Measurements from ENCODE around the gene FBLN1. TPM values are rescaled to one million over a fixed set of nuclear protein-coding genes. Genes with fewer than 3 reads are reported as not detected.

The FBLN1 gene
- polyA plus RNA-seq, 1 of the 3 experiments (the other 2 are of a cell fraction): 147 TPM

- TF ChIP-seq EP300 (IDR thresholded peaks at IDR 0.05; ENCODE audit: borderline replicate concordance in 1 of 2, low read depth in 1 of 2, low read length in 1 of 2) (no peak), RFX5 (IDR thresholded peaks at IDR 0.05; ENCODE audit: low read length) (no peak), TAF1 (IDR thresholded peaks at IDR 0.05; ENCODE audit: borderline replicate concordance, low read depth, low read length) (no peak), MXI1 (IDR thresholded peaks at IDR 0.05; ENCODE audit: low read depth, low read length) (no peak)
- TF ChIP-seq, protein P1, sequence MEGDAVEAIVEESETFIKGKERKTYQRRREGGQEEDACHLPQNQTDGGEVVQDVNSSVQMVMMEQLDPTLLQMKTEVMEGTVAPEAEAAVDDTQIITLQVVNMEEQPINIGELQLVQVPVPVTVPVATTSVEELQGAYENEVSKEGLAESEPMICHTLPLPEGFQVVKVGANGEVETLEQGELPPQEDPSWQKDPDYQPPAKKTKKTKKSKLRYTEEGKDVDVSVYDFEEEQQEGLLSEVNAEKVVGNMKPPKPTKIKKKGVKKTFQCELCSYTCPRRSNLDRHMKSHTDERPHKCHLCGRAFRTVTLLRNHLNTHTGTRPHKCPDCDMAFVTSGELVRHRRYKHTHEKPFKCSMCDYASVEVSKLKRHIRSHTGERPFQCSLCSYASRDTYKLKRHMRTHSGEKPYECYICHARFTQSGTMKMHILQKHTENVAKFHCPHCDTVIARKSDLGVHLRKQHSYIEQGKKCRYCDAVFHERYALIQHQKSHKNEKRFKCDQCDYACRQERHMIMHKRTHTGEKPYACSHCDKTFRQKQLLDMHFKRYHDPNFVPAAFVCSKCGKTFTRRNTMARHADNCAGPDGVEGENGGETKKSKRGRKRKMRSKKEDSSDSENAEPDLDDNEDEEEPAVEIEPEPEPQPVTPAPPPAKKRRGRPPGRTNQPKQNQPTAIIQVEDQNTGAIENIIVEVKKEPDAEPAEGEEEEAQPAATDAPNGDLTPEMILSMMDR (IDR thresholded peaks at IDR 0.05): no peak
Observed at GRCh38 chr22:45600790-45601730, 98.4 kb downstream of the FBLN1 start (continued).

GRCh38 chr22:45602004-45602733, 99.5 kb downstream of the FBLN1 start:
- H3K36me3 ChIP-seq (replicated peaks in 1 of 2; ENCODE audit: control insufficient read depth in 1 of 2, insufficient read depth in 2 of 2, low read length in 1 of 2): peaks cover 0 to 3% of the 10 kb centered on the region in 2 experiments
- no peak overlapping the region for H3K4me3 ChIP-seq (ENCODE audit: low read depth in 2 of 2, low read length in 1 of 2)
- peaks cover 4% of the 10 kb centered on the region for H3F3A ChIP-seq (replicated peaks; ENCODE audit: insufficient read depth)
- ChIA-PET POLR2A (no interaction called here), CTCF (interaction anchor here (1.0 to 2.4 kb wide), 3 partner anchors 12 to 43 kb away, joined by 3 to 15 read pairs (median 3); no protein-coding TSS in a partner anchor)
- no peak overlapping the region for H3K27ac ChIP-seq (ENCODE audit: low read depth in 2 of 2, low read length in 1 of 2)
- H2AFZ ChIP-seq (ENCODE audit: low read depth): no peak overlapping the region
- 75% methylated on average over 8 of the region's 10 CpGs for WGBS (ENCODE audit: low lambda C conversion rate)
- peaks cover 19 to 34% of the 10 kb centered on the region in 2 experiments; a peak in 2 of 4 replicates for H3K4me1 ChIP-seq (ENCODE audit: control insufficient read depth in 1 of 2, insufficient read depth in 2 of 2, low read depth in 1 of 2, low read length in 1 of 2)
- no peaks in the 10 kb centered on the region for H3K9me3 ChIP-seq
- no peak for TF ChIP-seq SMC3 (IDR thresholded peaks at IDR 0.05; ENCODE audit: low read depth, low read length)
- no peak for TF ChIP-seq MXI1 (IDR thresholded peaks at IDR 0.05; ENCODE audit: low read depth, low read length)
- TF ChIP-seq ELF1 (IDR thresholded peaks at IDR 0.05): no peak
- no peak for TF ChIP-seq NFIC (IDR thresholded peaks at IDR 0.05; ENCODE audit: borderline replicate concordance)
- TF ChIP-seq RXRA (IDR thresholded peaks at IDR 0.05; ENCODE audit: borderline replicate concordance, low read depth): no peak
- no peak for TF ChIP-seq USF1 (IDR thresholded peaks at IDR 0.05; ENCODE audit: borderline replicate concordance, low read depth)
- no peak for TF ChIP-seq RFX5 (IDR thresholded peaks at IDR 0.05; ENCODE audit: low read length)
- TF ChIP-seq, protein P2, sequence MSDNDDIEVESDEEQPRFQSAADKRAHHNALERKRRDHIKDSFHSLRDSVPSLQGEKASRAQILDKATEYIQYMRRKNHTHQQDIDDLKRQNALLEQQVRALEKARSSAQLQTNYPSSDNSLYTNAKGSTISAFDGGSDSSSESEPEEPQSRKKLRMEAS (IDR thresholded peaks at IDR 0.05; ENCODE audit: low read depth): no peak
- no peak for TF ChIP-seq GATA2 (CRISPR knock-in tag; IDR thresholded peaks at IDR 0.05)
- TF ChIP-seq YY1 (IDR thresholded peaks at IDR 0.05; ENCODE audit: low read depth): no peak
- TF ChIP-seq REST (IDR thresholded peaks at IDR 0.05; ENCODE audit: low read depth, low read length): no peak
- H4K20me1 ChIP-seq (ENCODE audit: insufficient read depth): no peaks in the 10 kb centered on the region
- no peaks in the 10 kb centered on the region for H3K27me3 ChIP-seq (ENCODE audit: insufficient read depth)
- peak; percentile 56 for DNase-seq
- no peaks in the 10 kb centered on the region for H3K79me2 ChIP-seq (ENCODE audit: insufficient read depth)
- H3K4me2 ChIP-seq: no peak overlapping the region
- H3K9me2 ChIP-seq: no peaks in the 10 kb centered on the region
- no peak overlapping the region for H3K9ac ChIP-seq
